ENCODE measurements around the gene ZNF697. TPM values are rescaled to one million over a fixed set of nuclear protein-coding genes. Genes with fewer than 3 reads are reported as not detected.

Gene ZNF697
- total RNA-seq, 1 experiment from 2014 or later, result 4.8 TPM

DNA sequence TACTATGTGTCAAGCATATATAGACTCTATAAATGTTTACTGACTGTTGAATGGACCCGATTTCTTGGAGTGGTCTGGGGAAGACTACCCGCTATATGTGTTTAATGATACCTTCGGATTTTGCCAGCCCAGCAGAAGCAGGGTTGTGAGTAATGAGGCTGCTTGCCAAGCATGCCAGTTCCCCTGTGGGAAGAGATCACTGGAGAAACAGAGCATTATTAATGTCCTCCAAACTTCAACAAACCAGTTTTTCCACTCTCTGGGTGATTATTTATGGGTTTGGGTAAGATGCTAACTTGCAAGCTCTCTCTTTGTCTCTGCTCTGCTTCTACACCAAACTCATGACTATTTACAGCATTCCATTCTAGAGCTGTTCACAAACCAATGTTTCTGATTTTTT is 38.6 kb upstream of the ZNF697 start:
- no peaks in the 10 kb centered on the region for H3K4me1 ChIP-seq (ENCODE audit: insufficient read depth, low read length, poor library complexity, severe bottlenecking)
- ChIA-PET CTCF (no interaction called here), POLR2A (ENCODE audit: low non-redundant PET) (interaction anchor here (0.7 kb wide), 1 partner anchor 57 kb away, joined by 3 read pairs; no protein-coding TSS in a partner anchor)
- H3K9me3 ChIP-seq (ENCODE audit: low read depth, low read length, poor library complexity, severe bottlenecking), result no peaks in the 10 kb centered on the region
- intact Hi-C loops (cut with micrococcal nuclease; ENCODE audit: unreplicated experiment), result no loop called here
- no peak overlapping the region for H3K4me3 ChIP-seq (ENCODE audit: low read depth, low read length, poor library complexity, severe bottlenecking)
- DNase-seq (ENCODE audit: low spot score), result no peak
- TF ChIP-seq, protein P1, sequence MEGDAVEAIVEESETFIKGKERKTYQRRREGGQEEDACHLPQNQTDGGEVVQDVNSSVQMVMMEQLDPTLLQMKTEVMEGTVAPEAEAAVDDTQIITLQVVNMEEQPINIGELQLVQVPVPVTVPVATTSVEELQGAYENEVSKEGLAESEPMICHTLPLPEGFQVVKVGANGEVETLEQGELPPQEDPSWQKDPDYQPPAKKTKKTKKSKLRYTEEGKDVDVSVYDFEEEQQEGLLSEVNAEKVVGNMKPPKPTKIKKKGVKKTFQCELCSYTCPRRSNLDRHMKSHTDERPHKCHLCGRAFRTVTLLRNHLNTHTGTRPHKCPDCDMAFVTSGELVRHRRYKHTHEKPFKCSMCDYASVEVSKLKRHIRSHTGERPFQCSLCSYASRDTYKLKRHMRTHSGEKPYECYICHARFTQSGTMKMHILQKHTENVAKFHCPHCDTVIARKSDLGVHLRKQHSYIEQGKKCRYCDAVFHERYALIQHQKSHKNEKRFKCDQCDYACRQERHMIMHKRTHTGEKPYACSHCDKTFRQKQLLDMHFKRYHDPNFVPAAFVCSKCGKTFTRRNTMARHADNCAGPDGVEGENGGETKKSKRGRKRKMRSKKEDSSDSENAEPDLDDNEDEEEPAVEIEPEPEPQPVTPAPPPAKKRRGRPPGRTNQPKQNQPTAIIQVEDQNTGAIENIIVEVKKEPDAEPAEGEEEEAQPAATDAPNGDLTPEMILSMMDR (conservative IDR thresholded peaks at IDR 0.05; ENCODE audit: low read depth, low read length), result no peak
- no peak for TF ChIP-seq EZH2 (IDR thresholded peaks at IDR 0.05; ENCODE audit: borderline replicate concordance, low read depth, low read length, poor library complexity, severe bottlenecking)
- BruUV-seq (replicated peaks), result no TSS peak
- H3K27ac ChIP-seq (ENCODE audit: low read depth, low read length, poor library complexity, severe bottlenecking), result no peak overlapping the region
- no peaks in the 10 kb centered on the region for H3K36me3 ChIP-seq (ENCODE audit: insufficient read depth, low read length, poor library complexity, severe bottlenecking)
- no peaks in the 10 kb centered on the region for H3K27me3 ChIP-seq (replicated peaks; ENCODE audit: insufficient read depth, low read depth, low read length, poor library complexity)

DNA sequence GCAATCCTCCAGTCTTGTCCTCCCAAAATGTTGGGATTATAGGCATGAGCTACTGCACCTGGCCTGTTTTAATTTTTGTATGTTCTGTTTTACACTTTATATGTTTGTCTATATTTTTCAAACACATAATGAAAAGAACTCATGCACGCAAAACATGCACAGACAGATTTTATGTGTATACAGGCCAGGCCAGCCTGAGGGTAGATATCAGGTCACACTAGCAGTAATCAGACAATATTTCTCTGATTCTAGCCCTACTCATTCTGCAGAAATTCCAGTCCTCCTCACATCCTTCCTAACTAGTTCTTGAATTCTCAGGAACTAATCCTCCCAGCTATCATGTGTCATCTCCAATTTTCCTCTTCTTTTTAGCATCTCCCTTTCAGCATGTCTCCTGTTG is 35.8 kb upstream of the ZNF697 start:
- POLR2A ChIA-PET (ENCODE audit: low non-redundant PET), result no interaction called here
- Histone ChIP-seq H3K4me1 (ENCODE audit: insufficient read depth, low read length, poor library complexity, severe bottlenecking) (peaks cover 14% of the 10 kb centered on the region), H3K4me3 (ENCODE audit: low read depth, low read length, poor library complexity, severe bottlenecking) (no peak overlapping the region), H3K36me3 (ENCODE audit: insufficient read depth, low read length, poor library complexity, severe bottlenecking) (no peaks in the 10 kb centered on the region), H3K9me3 (ENCODE audit: low read depth, low read length, poor library complexity, severe bottlenecking) (no peaks in the 10 kb centered on the region), H3K27ac (ENCODE audit: low read depth, low read length, poor library complexity, severe bottlenecking) (no peak overlapping the region), H3K27me3 (replicated peaks; ENCODE audit: insufficient read depth, low read depth, low read length, poor library complexity) (no peaks in the 10 kb centered on the region)
- no TSS peak for BruUV-seq (replicated peaks)
- no peak for DNase-seq (ENCODE audit: low spot score)
- no peak for TF ChIP-seq EZH2 (IDR thresholded peaks at IDR 0.05; ENCODE audit: borderline replicate concordance, low read depth, low read length, poor library complexity, severe bottlenecking)
- TF ChIP-seq, protein P1 (conservative IDR thresholded peaks at IDR 0.05; ENCODE audit: low read depth, low read length), result no peak
- intact Hi-C loops (cut with micrococcal nuclease; ENCODE audit: unreplicated experiment), result no loop called here
- CTCF ChIA-PET, result interaction anchor here (0.9 kb wide), 1 partner anchor 9 kb away, joined by 9 read pairs; no protein-coding TSS in a partner anchor

- H3K9me3 ChIP-seq (ENCODE audit: low read depth, low read length, poor library complexity, severe bottlenecking), result no peaks in the 10 kb centered on the region
- no TSS peak for BruUV-seq (replicated peaks)
- CTCF ChIA-PET, result no interaction called here
- H3K4me3 ChIP-seq (ENCODE audit: low read depth, low read length, poor library complexity, severe bottlenecking), result no peak overlapping the region
- peaks cover 17% of the 10 kb centered on the region for H3K4me1 ChIP-seq (ENCODE audit: insufficient read depth, low read length, poor library complexity, severe bottlenecking)
- no peaks in the 10 kb centered on the region for H3K27me3 ChIP-seq (replicated peaks; ENCODE audit: insufficient read depth, low read depth, low read length, poor library complexity)
- no peak for DNase-seq (ENCODE audit: low spot score)
- POLR2A ChIA-PET (ENCODE audit: low non-redundant PET), result no interaction called here
- no peaks in the 10 kb centered on the region for H3K36me3 ChIP-seq (ENCODE audit: insufficient read depth, low read length, poor library complexity, severe bottlenecking)
- intact Hi-C loops (cut with micrococcal nuclease; ENCODE audit: unreplicated experiment), result no loop called here
- no peak overlapping the region for H3K27ac ChIP-seq (ENCODE audit: low read depth, low read length, poor library complexity, severe bottlenecking)
- TF ChIP-seq, protein P1 (conservative IDR thresholded peaks at IDR 0.05; ENCODE audit: low read depth, low read length), result no peak
- TF ChIP-seq EZH2 (IDR thresholded peaks at IDR 0.05; ENCODE audit: borderline replicate concordance, low read depth, low read length, poor library complexity, severe bottlenecking), result no peak
Measured at GRCh38 chr1:119682141-119682540, 34.1 kb upstream of the ZNF697 start.

Data from A673 (cell line).